Esophagus muscularis mucosa (tissue), 4 donors: ENCODE measurements around the gene TSEN2.

Experiments
- CTCF ChIP-seq, 3 experiments: fragments of 200-600 bp in 2 of 3; fragments of 450-650 bp in 1 of 3; sonication (generic) in 2 of 3; IDR thresholded peaks; one replicate each; pipeline ENCODE4 v1.5.1; 2017 to 2019; ENCODE audit warnings: antibody characterized with exemption in 3 of 3, mild to moderate bottlenecking in 2 of 3, moderate library complexity in 1 of 3
- EP300 ChIP-seq: sonication (generic); formaldehyde crosslinking; IDR thresholded peaks from one replicate; pipeline ENCODE4 v1.6.1; 2017; ENCODE audit warnings: antibody characterized with exemption
- POLR2A ChIP-seq: fragments of 450-650 bp; IDR thresholded peaks from one replicate; pipeline ENCODE4 v1.6.1; 2017; ENCODE audit warnings: antibody characterized with exemption, moderate library complexity, mild to moderate bottlenecking, low read depth
- POLR2AphosphoS5 ChIP-seq, 2 donors: sonication (generic); formaldehyde crosslinking; IDR thresholded peaks; one replicate each; pipeline ENCODE4 v1.6.1; 2017; ENCODE audit warnings: antibody characterized with exemption in 2 of 2

- TF ChIP-seq CTCF (IDR thresholded peaks at IDR 0.05) (no peak), POLR2A (no peak), POLR2AphosphoS5 (IDR thresholded peaks at IDR 0.05) (no peak), EP300 (no peak)
Measured at GRCh38 chr3:12451960-12452359, 32.3 kb upstream of the TSEN2 start.
